ENCODE data around the gene GFRA4.

GFRA4 gene

DNA sequence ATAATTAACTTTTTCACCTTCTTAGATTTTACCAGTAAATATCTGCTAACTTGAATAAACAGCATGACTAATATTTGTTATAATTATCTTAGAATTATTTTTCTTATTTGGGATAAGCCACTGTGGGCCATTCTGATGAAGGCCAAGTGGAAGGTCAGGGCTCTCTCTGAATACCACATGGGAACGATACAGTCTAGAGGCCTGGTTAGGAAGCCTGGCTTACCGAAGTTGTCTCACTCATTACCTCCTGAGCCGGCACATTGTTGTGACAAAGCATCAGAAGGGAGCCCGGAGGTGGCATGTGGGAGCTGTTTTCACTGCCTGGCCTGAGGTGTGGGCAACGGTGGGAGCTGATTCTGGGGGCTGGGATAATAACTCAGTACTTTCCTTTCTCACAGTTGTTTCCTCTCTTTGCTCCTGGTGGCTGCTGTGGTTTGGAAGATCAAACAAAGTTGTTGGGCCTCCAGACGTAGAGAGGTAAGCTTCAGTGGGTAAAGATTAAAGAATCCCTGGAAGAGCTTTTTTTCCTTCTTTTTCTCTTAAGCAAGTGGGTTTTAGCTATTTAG, 29.2 kb downstream of the GFRA4 start:
- POLR2A ChIA-PET, result no interaction called here
- CTCF ChIA-PET, result interaction anchor here (1.1 to 2.0 kb wide), 3 partner anchors 13 to 71 kb away, joined by 3 to 4 read pairs (median 4); no protein-coding TSS in a partner anchor

GRCh38 chr20:3632311-3633004, 30.7 kb downstream of the GFRA4 start:
- ChIA-PET CTCF (interaction anchor here (1.1 to 2.0 kb wide), 2 partner anchors 15 to 20 kb away, joined by 4 read pairs; no protein-coding TSS in a partner anchor), POLR2A (no interaction called here)
- TF ChIP-seq CTCF (IDR thresholded peaks at IDR 0.05; ENCODE audit: control extremely low read depth, extremely low read depth, low read depth, missing control alignments), result no peak
- no peak for DNase-seq (ENCODE audit: extremely low spot score)

More for the DNA sequence above, 29.2 kb downstream of the GFRA4 start:
- DNase-seq (ENCODE audit: extremely low spot score), result no peak
- TF ChIP-seq CTCF (IDR thresholded peaks at IDR 0.05; ENCODE audit: control extremely low read depth, extremely low read depth, low read depth, missing control alignments), result no peak

DNA sequence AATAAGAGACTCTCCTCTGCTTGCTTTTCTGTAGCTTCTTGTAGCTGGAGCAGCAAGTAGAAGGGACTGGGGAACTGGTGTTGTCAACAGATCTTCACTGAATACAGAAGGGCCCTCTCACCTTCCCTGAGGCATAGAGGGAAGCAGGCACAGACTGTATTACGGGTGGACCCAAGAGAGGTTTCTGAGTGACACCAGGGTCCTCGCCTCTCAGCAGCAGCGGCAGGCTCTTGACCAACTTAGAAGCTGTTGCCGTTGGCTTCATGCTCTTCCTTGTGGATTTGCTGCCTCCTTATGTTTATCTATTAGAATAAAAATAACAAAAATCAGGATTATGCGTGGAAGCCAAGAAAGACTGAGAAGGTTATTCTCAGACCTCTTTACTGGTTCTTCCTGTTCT, 31.7 kb downstream of the GFRA4 start:
- ChIA-PET POLR2A (no interaction called here), CTCF (interaction anchor here (1.3 to 1.6 kb wide), 2 partner anchors 16 to 22 kb away, joined by 3 to 4 read pairs; no protein-coding TSS in a partner anchor)
- TF ChIP-seq CTCF (IDR thresholded peaks at IDR 0.05; ENCODE audit: control extremely low read depth, extremely low read depth, low read depth, missing control alignments), result no peak
- DNase-seq (ENCODE audit: extremely low spot score), result no peak

DNA sequence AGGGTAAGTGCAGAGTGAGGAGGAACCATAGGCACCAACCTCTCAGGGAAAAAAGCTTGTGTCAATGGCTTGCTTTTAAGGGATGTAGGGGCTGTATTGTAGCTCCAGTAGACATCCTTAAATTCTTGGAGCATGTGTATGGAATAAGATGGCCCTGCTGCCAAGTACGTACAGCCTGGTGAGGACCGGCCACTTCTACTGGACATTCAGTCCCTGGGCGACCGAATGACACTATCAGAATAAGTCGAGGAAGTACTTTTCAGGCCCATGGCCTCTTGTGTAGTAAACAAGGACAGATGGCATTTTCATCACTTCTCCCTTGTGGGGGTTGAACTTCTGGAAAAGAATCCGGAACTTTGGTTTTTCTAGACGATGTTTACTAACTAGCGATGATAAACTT, 32.8 kb downstream of the GFRA4 start:
- CTCF ChIA-PET, result interaction anchor here (0.8 to 1.8 kb wide), 6 partner anchors 9 to 67 kb away, joined by 3 to 6 read pairs (median 3); no protein-coding TSS in a partner anchor
- POLR2A ChIA-PET, result no interaction called here
- no peak for DNase-seq (ENCODE audit: extremely low spot score)
- no peak for TF ChIP-seq CTCF (IDR thresholded peaks at IDR 0.05; ENCODE audit: control extremely low read depth, extremely low read depth, low read depth, missing control alignments)

GRCh38 chr20:3629893-3630292, 33.3 kb downstream of the GFRA4 start:
- no peak for TF ChIP-seq CTCF (IDR thresholded peaks at IDR 0.05; ENCODE audit: control extremely low read depth, extremely low read depth, low read depth, missing control alignments)
- DNase-seq (ENCODE audit: extremely low spot score), result no peak
- POLR2A ChIA-PET, result no interaction called here
- CTCF ChIA-PET, result interaction anchor here (0.8 to 1.8 kb wide), 4 partner anchors 9 to 67 kb away, joined by 3 to 6 read pairs (median 3); no protein-coding TSS in a partner anchor

- ChIA-PET POLR2A (no interaction called here), CTCF (interaction anchor here (1.6 kb wide), 1 partner anchor 48 kb away, joined by 6 read pairs; no protein-coding TSS in a partner anchor)
- TF ChIP-seq CTCF (IDR thresholded peaks at IDR 0.05; ENCODE audit: control extremely low read depth, extremely low read depth, low read depth, missing control alignments), result no peak
- DNase-seq (ENCODE audit: extremely low spot score), result no peak
Measured at GRCh38 chr20:3628502-3629314, 34.5 kb downstream of the GFRA4 start.

All from GM10248 (cell line).